Ectodermal cell (in vitro differentiated cells): ENCODE results near the gene SSTR5.

Experiments
- H3K27ac ChIP-seq: 2 replicates; pipeline ENCODE4 v1.7.0; 2013; ENCODE audit warnings: mild to moderate bottlenecking, low read depth, low read length; ENCODE audit not compliant: insufficient read depth, poor library complexity, severe bottlenecking
- H3K27me3 ChIP-seq: 2 replicates; pipeline ENCODE4 v1.7.0; 2013; ENCODE audit warnings: mild to moderate bottlenecking, low read length; ENCODE audit not compliant: insufficient read depth, control insufficient read depth, poor library complexity, severe bottlenecking
- H3K36me3 ChIP-seq: one replicate; pipeline ENCODE4 v1.7.0; 2013; ENCODE audit warnings: low read length; ENCODE audit not compliant: control insufficient read depth, insufficient read depth
- H3K4me1 ChIP-seq: one replicate; pipeline ENCODE4 v1.7.0; 2013; ENCODE audit warnings: low read length; ENCODE audit not compliant: control insufficient read depth, insufficient read depth
- H3K4me3 ChIP-seq: 2 replicates; pipeline ENCODE4 v1.7.0; 2013; ENCODE audit warnings: low read depth, low read length, control low read depth; ENCODE audit not compliant: insufficient read depth
- H3K9me3 ChIP-seq: 2 replicates; pipeline ENCODE4 v1.7.0; 2013; ENCODE audit warnings: mild to moderate bottlenecking, low read length, moderate library complexity; ENCODE audit not compliant: control insufficient read depth
- WGBS, 2 experiments: methylation state at CpG; one replicate each; pipeline ENCODE4 v1.1.7; 2013; ENCODE audit warnings: missing lambda C conversion rate in 2 of 2; 5-methylcytosine and 5-hydroxymethylcytosine counted together

SSTR5 gene

DNA sequence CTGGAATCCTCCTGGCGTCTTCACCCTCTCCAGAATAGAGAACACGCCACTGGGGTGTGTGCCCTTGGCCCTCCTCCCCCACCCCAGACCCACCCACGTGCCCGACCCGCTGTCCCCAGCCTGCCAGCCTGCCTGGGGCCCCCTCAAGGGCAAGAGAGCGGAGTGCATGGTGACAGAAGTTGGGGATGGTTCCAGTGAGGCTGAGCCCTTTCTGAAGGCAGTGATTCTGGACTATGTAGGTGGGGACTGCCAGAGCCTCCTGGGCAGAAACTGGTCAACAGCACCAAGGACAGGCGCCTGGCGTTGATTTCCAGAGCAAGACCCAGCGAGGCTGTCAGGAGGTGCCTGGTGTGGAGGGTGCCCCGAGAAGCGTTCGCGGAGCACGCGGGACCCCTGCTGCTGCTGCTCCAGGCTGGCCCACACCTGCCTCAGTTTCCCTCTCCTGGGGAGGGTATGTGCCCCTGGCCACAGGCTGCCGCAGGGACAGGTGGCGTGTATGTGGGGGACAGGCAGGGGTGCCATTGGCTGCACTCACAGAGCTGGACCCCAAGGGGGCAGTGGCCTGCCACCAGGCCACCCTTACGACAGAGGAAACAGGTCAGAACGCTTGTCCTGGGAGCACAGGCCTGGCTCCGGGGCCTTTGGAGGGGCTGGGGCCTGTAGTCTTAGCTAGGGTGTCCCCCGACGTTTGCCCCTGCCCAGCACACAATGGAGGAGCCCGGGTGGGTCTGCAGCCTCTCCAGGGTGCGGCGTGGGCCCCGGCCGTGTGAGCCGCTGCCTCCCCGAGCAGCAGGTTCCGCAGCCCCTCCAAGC is 1.2 kb downstream of the SSTR5 start:
- Histone ChIP-seq H3K4me3 (no peak overlapping the region), H3K27me3 (peaks cover 48% of the 10 kb centered on the region), H3K36me3 (no peaks in the 10 kb centered on the region), H3K27ac (no peak overlapping the region), H3K9me3 (no peaks in the 10 kb centered on the region), H3K4me1 (peaks cover 20% of the 10 kb centered on the region)
- whole genome bisulfite sequencing, 2 experiments, result 84 to 85% methylated on average over 30 of the region's 30 CpGs

DNA sequence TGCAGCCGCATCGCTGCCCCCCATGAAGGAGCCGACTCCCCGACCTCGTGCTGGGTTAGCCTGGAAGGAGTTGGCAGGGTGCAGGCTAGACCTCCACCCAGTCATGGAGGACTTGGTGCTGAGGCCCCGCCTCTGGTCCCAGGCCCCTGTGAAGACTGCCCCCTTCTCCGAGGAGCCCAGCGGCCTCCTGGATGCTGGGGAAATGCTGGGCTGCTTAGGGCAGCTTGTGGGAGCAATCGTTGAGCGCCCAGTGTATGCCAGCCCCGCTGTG is 1.8 kb downstream of the SSTR5 start:
- Histone ChIP-seq H3K27me3 (peaks cover 50% of the 10 kb centered on the region), H3K4me1 (peaks cover 19% of the 10 kb centered on the region), H3K4me3 (no peak overlapping the region), H3K9me3 (no peaks in the 10 kb centered on the region), H3K27ac (no peak overlapping the region), H3K36me3 (no peaks in the 10 kb centered on the region)
- 81 to 85% methylated on average over 11 of the region's 11 CpGs for WGBS, 2 experiments

DNA sequence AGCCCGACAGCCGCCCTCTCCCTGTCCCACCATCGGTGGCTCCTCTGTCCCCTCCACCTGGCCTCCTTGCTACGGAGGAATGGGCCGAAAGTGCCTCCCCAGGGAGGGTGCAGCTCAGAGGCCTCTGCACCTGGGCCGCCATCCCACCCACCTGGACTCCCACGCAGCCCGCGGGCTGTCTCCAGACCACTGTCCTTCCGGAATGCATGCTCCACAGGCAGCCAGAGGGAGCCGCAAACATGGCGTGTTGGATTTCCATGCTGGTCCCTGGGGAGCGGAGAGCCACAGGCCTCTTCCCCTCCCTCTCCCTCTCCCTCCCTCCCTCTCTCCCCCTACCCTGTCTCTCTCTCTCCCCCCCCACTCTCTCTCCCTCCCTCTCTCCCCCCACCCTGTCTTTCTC is 3.0 kb downstream of the SSTR5 start:
- H3K27ac ChIP-seq, result no peak overlapping the region
- no peak overlapping the region for H3K4me3 ChIP-seq
- 82 to 84% methylated on average over 13 of the region's 13 CpGs for WGBS, 2 experiments
- no peaks in the 10 kb centered on the region for H3K36me3 ChIP-seq
- peaks cover 15% of the 10 kb centered on the region for H3K4me1 ChIP-seq
- H3K9me3 ChIP-seq, result no peaks in the 10 kb centered on the region
- peaks cover 47% of the 10 kb centered on the region for H3K27me3 ChIP-seq

DNA sequence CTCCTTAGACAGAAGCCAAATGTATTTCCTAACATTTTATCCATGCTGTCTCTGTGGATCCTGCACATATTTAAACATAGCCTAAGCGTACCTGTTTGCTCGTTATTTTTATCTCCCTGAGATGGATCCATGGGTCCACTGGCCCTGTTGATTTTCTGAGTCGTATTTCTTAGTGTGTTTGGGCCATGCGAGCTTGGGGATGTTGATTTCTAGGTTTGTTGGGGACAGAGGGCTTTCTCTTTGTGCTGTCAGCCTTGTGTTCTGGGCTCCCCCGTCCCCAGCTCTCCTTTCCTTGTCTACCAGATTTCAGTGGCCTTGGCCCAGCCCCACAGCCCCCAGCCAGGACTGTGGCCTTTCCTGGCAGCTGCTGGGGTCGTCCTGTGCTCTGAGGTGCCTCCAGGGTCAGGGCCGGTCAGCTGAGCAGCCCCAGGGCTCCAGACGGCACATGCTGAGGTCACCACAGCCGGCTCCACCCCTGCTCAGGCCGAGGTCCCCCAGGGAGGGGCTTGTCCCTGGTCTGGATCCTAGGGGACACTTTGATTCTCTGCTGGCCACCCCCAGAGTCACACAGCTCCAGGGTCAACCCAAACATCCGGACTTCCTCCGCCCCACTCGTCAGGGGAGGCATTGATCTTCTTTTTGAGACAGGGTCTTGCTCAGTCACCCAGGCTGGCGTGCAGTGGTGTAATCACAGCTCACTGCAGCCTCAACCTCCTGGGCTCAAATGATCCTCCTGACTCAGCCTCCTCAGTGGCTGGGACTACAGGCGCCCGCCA is 4.4 kb downstream of the SSTR5 start:
- H3K36me3 ChIP-seq, result no peaks in the 10 kb centered on the region
- H3K4me3 ChIP-seq, result no peak overlapping the region
- peaks cover 33% of the 10 kb centered on the region for H3K27me3 ChIP-seq
- H3K9me3 ChIP-seq, result no peaks in the 10 kb centered on the region
- peaks cover 18% of the 10 kb centered on the region for H3K4me1 ChIP-seq
- no peak overlapping the region for H3K27ac ChIP-seq
- 67 to 74% methylated on average over 16 of the region's 16 CpGs for WGBS, 2 experiments

DNA sequence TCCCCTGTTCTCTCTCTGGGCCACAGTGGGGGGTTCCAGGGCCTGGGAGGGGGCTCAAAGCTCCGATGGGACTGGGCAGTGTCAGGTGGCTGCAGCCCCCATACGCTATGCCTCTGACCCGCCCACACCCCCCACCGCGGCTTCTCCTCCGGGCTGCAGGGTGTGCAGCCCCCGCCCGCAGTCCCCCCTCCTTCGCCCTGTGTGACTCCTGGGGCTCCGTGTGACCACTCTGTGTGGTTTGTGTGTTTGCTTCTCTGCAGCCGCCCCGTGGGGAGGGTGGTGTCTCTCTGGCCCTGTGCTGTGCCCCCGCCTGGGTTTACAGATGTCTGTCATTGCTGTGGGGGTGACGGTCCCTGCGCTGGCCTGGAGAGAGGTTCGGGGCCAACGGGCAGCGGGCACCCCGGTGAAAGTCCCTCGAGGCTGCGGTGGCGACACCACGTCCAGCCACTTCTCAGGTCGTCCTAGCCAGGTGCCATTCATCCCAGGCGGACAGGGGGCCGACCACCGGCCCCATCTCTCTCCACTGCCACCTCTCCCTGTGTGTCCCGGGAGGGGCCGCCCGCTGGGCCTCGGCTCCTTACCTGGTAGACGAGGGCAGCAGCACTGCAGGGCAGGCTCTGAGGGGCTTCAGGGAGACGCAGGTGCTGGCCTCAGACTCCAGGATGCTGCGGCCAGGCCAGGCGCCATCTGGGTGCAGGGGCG is 5.5 kb downstream of the SSTR5 start:
- Histone ChIP-seq H3K9me3 (no peaks in the 10 kb centered on the region), H3K36me3 (no peaks in the 10 kb centered on the region), H3K27me3 (peaks cover 22% of the 10 kb centered on the region), H3K4me3 (no peak overlapping the region), H3K4me1 (peaks cover 18% of the 10 kb centered on the region), H3K27ac (no peak overlapping the region)
- WGBS, 2 experiments, result 92% methylated on average over 36 of the region's 36 CpGs

DNA sequence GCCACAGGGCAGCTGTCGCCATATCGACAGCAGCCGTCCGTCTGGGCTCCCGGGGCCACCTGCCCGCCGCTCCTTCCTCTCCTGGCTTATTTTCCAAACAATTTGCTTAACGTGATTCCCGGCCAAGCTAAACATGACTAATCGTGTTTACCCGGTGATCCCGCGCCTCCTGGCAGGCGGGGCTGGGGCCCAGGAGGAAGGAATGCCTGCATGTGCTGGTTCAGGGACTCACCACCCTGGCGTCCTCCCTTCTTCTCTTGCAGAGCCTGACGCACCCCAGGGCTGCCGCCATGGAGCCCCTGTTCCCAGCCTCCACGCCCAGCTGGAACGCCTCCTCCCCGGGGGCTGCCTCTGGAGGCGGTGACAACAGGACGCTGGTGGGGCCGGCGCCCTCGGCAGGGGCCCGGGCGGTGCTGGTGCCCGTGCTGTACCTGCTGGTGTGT is 6.1 kb downstream of the SSTR5 start:
- H3K9me3 ChIP-seq, result no peaks in the 10 kb centered on the region
- 88 to 90% methylated on average over 28 of the region's 28 CpGs for WGBS, 2 experiments
- peaks cover 18% of the 10 kb centered on the region for H3K4me1 ChIP-seq
- H3K36me3 ChIP-seq, result no peaks in the 10 kb centered on the region
- H3K27ac ChIP-seq, result no peak overlapping the region
- H3K4me3 ChIP-seq, result no peak overlapping the region
- peaks cover 16% of the 10 kb centered on the region for H3K27me3 ChIP-seq

DNA sequence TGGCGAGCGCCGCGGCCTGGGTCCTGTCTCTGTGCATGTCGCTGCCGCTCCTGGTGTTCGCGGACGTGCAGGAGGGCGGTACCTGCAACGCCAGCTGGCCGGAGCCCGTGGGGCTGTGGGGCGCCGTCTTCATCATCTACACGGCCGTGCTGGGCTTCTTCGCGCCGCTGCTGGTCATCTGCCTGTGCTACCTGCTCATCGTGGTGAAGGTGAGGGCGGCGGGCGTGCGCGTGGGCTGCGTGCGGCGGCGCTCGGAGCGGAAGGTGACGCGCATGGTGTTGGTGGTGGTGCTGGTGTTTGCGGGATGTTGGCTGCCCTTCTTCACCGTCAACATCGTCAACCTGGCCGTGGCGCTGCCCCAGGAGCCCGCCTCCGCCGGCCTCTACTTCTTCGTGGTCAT is 6.8 kb downstream of the SSTR5 start:
- WGBS, 2 experiments, result 96% methylated on average over 43 of the region's 43 CpGs
- Histone ChIP-seq H3K27me3 (peaks cover 13% of the 10 kb centered on the region), H3K4me3 (no peak overlapping the region), H3K27ac (no peak overlapping the region), H3K9me3 (no peaks in the 10 kb centered on the region), H3K36me3 (no peaks in the 10 kb centered on the region), H3K4me1 (peaks cover 18% of the 10 kb centered on the region)

DNA sequence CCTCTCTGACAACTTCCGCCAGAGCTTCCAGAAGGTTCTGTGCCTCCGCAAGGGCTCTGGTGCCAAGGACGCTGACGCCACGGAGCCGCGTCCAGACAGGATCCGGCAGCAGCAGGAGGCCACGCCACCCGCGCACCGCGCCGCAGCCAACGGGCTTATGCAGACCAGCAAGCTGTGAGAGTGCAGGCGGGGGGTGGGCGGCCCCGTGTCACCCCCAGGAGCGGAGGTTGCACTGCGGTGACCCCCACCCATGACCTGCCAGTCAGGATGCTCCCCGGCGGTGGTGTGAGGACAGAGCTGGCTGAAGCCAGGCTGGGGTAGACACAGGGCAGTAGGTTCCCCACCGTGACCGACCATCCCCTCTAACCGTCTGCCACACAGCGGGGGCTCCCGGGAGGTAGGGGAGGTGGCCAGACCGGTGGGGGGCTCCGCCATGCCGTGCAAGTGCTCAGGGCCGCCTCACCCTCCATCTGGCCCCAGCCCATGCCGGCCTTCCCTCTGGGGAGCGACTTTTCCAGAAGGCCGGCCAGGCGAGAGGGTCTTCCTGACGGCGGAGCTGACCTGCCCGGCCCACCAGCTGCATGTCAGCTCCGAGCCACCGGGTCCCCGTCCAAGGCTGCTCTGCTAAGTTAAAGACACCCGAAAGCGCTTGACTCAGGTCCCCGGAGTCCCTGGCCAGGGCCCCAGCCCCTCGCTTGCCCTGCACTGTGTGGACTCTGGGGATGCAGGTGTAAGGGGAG is 7.4 kb downstream of the SSTR5 start:
- no peaks in the 10 kb centered on the region for H3K36me3 ChIP-seq
- 89 to 90% methylated on average over 45 of the region's 45 CpGs for WGBS, 2 experiments
- H3K9me3 ChIP-seq, result no peaks in the 10 kb centered on the region
- no peak overlapping the region for H3K27ac ChIP-seq
- peaks cover 10% of the 10 kb centered on the region for H3K27me3 ChIP-seq
- H3K4me1 ChIP-seq, result peaks cover 18% of the 10 kb centered on the region
- H3K4me3 ChIP-seq, result no peak overlapping the region

DNA sequence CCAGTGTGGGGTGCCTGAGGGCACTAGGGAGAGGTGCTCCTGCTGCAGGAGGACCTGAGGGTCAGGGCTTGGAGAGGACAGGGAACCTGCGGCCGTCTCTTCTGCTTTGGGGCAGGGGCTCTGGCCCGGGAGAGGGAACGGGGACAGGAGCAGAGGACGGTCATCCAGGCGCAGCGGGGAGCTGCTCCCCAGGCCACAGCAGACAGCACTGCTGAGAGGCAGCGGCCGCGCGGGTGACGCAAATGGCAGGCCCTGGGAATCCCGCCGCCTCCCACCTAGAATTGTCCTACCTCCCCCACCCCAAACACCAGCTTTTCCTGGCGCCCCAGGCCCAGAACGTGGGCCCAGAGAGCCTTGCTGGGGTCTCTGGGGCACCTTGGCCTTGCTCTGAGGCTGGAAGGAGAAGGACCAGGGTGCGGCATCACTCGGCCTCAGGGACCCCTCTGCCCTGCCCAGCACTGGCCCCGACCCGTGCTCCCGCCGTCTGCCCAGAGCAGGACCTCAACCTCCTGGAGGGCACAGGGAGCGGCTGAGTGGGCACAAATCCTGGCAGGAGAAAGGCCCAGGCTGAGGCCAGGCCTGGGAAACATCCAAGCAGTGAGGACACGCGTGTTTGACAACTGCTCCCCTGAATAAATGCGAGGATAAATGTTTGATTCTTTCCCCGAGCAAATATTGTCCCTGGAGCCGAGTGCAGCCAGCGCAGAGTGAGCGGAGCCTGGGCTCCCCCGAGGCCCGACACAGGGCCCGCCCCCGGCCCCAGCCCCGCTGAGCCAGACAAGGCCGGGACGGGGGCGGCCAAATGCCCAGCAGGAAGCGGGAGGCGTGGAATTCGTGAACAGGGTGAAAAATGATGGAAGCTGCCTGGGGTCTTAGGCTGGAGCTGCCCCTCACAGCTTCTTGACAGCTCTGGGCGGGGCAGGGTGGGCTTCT is 8.5 kb downstream of the SSTR5 start:
- no peaks in the 10 kb centered on the region for H3K36me3 ChIP-seq
- WGBS, 2 experiments, result 63 to 67% methylated on average over 42 of the region's 42 CpGs
- no peaks in the 10 kb centered on the region for H3K9me3 ChIP-seq
- peaks cover 18% of the 10 kb centered on the region for H3K4me1 ChIP-seq
- peaks cover 7% of the 10 kb centered on the region for H3K27me3 ChIP-seq
- H3K27ac ChIP-seq, result no peak overlapping the region
- H3K4me3 ChIP-seq, result no peak overlapping the region
